ENCODE data around the gene TMEM245.
"Not testable (repeated sequence)": the region's sequence is repeated elsewhere in the genome, so short reads cannot be mapped to it uniquely, and the experiment has no call there.

The TMEM245 gene

DNA sequence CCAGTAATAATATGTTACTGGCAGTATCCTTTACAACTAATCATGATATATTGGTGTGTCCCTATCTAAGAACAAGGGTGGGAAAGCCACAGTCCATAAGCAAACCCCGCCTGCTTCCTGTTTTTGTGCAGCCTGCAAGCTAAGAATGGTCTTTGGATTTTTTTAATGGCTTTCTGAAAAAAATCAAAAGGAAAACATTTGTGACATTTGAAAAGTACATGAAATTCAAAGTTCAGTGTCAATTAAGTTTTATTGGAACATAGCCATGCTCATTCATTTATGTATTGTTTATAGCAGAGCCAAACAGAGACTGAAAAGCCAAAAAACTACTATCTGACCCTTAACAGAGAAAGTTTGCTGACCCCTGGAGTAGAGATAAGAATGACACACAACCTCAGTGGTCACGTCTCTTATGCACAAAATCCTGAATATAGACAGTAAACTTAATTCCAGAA is 12.8 kb upstream of the TMEM245 start:
- DNase-seq = no peak

GRCh38 chr9:109129470-109130197 is 9.9 kb upstream of the TMEM245 start:
- no peak for DNase-seq

DNA sequence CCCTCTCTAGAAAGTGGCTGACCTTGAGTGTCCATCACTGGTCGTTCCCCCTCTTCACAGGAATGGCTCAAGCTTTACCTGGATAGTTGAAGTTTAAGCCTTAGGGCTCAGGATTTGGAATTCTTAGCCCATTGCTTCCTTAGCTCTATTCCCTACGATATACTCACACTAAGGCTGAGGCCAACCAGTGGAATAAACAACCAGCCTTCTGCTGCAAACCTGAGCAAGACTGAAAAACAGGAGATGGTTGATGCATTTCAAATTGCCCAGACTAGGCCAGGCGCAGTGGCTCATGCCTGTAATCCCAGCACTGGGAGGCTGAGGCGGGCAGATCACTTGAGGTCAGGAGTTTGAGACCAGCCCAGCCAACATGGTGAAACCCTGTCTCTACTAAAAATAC is 6.9 kb upstream of the TMEM245 start:
- not testable (repeated sequence) for DNase-seq

GRCh38 chr9:109124121-109124520 is 4.4 kb upstream of the TMEM245 start:
- no peak for DNase-seq

- no peak for DNase-seq
Observed at GRCh38 chr9:109122726-109123621, 3.2 kb upstream of the TMEM245 start.

DNA sequence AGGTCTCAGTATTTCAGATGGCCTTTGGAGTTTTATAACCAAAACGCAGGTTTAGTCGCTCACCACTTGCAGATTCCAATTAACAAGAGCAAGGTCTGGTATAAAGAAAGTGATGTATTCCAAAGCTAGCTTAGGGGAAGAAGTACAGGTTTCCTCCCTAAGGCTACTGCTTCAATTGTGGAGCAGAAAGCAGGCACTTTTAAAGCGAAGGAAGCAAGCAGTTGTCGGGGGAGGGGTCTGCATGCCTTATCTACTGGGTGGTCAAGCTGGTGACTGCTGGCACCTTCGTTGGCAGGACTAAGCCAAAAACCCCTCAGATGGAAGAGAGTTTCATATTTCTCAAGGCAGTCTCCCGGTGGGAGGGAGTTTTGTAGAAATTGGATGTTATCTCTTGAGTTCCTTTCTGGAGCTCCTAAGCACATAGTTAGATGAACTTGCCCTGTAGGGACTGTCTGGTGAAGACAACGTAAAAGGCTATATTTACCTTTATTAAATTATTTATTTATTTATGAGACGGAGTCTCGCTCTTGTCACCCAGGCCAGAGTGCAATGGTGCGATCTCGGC is 1.6 kb upstream of the TMEM245 start:
- no peak for DNase-seq

- DNase-seq = no peak
Observed at GRCh38 chr9:109120204-109120789, 550 bp upstream of the TMEM245 start.

DNA sequence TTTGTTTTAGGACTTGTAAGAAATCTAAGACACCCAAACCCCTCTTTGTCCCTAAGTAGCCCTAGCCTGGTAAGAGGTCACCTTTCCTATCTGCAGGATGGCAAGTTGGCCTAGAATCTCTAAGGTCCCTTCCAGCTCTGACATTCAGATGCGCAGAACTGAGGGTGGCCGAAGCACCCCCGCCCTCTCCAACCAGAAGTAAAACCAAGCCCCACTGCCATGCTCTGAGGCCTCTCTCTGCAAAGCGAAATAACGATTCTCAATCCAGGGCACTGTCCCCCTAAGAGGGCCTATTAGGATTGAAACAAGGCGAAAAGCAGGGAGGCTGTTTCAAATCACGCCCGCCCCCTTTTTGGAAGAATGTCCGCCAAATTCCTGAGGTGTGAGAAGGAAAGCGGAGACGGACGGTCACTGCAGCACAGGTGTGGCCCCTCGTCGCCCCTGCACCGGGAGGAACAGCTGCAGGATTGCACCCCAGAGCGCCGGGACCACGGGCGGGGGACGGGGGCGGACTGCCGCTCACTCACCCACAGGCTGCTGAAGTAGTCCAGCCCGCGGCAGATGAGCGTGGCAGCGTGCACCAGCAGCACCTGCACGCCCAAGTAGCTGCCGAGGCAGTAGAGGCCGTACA is 824 bp downstream of the TMEM245 start:
- no peak for DNase-seq

GRCh38 chr9:109117856-109118807 is 1.6 kb downstream of the TMEM245 start:
- no peak for DNase-seq

DNA sequence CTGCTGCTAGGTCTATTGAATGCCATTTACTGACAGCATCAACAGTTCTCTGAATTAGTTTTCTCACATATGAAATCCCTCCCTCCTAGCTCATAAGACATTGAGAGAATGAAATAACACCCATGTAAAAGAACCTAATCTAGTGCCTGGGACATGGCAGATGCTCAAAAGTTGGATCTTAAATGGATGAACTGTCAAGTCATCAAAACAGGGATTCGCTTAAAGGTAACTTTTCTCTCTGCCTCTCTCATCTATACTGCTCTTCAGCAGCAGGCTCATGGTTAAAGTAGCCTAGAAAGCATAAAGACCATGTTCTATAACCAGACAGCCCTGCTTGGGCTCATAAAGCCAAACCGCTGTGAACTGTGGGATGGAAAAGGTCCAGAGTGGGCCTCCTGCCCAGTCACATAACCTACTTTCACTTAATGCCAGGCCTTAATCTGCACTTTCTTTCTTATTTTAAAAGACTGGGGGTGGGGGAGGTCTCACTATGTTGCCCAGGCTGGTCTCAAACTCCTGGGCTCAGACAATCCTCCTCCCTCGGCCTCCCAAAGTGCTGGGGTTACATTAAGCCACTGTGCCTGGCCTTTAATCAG is 3.7 kb downstream of the TMEM245 start:
- DNase-seq = no peak

DNA sequence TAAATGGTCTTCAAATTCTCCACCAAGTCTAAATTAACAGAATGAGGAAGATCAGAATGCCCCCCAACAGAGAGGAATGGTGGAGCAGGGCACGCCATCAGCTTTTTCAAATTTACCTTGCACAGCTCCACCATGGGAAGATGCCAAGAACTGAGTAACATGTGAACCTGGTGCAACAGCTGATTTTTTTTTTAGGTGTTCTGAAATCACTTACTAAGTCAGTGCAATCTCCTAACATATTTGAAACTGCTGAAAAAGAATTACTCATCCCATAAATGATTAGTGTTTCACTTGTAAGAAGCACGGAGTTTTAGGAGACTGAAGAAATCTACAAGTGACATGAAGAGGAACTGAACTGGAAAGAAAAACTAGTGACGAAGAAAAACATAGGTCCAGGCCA is 5.1 kb downstream of the TMEM245 start:
- no peak for DNase-seq

DNA sequence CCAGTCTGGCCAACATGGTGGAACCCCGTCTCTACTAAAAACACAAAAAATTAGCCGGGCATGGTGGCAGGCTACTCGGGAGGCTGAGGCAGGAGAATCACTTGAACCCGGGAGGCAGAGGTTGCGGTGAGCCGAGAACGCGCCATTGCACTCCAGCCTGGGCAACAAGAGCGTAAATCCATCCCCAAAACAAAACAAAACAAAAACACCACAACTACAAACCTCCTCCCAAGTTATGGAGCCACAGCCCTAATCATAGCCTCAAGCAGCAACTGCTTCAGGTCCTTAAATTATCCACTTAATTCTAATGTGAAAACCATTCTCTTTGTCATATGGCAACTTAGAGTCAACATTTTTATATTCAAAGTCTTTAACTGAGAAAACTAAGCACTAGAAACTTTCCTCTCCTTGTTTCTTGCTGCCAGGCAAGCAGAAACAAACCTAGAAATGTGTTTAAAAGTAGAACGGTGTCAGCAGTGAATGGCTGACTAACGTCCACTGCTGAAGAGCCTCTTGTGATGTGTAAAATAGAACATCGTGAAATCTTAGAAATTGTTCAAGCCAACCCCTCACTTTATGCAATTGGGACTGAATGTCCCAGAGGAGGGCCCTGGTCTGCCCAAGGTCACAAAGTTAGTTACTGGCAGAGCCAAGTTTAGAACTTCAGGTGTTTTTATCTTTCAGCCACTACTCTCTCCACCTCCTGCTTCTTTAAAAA is 5.7 kb downstream of the TMEM245 start:
- no peak for DNase-seq

GRCh38 chr9:109113254-109113653 is 6.5 kb downstream of the TMEM245 start:
- no peak for DNase-seq

DNA sequence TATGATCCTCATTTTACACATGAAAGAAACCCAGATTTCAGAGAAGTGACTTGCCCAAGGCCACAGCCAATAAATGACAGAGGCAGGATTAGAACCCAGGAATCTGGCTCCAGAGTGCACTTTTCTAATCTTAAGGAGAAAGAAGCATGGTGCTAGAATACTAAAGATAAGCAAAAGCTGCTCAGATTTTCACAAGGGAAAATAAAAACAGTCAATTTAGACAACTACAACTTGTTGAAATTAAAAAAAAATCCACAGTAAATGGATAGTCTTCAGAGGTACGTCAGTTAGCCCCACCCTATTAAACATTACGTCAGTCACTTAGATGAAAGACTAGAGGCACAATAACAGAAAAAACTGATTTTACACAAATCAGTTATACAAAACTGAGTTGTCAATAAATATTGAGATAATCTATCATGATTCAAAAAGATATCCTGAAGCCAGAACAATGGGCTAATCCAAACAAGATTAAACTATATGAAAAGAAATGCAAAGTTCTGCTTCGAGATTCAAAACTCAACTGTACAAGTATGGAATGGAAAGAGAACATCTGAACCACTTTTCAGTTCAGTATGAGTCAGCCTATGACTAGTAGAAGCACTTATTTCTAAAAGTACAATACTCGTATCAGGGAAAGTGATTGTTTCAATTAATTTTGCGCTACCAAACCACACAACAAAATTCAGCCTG is 9.3 kb downstream of the TMEM245 start:
- no peak for DNase-seq

GRCh38 chr9:109109967-109110328 is 9.8 kb downstream of the TMEM245 start:
- no peak for DNase-seq

DNA sequence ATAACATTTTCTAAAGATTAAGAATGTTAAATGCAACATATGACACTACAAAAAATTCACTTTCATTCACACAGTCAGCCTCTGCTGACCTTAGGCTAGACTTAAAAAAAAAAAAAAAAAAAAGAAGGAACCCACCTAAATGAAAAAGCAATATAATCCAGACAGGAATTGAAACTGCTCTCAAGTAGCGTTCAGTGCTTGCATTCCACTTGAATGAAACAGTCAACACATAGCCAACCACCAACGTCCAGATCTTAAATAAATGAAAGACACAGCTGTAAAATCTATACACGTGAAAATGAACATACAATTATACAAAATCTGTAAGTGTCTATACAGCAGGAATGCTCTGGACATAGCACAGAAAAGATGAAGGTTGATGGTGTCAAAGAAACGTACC is 11.4 kb downstream of the TMEM245 start:
- DNase-seq = no peak

DNA sequence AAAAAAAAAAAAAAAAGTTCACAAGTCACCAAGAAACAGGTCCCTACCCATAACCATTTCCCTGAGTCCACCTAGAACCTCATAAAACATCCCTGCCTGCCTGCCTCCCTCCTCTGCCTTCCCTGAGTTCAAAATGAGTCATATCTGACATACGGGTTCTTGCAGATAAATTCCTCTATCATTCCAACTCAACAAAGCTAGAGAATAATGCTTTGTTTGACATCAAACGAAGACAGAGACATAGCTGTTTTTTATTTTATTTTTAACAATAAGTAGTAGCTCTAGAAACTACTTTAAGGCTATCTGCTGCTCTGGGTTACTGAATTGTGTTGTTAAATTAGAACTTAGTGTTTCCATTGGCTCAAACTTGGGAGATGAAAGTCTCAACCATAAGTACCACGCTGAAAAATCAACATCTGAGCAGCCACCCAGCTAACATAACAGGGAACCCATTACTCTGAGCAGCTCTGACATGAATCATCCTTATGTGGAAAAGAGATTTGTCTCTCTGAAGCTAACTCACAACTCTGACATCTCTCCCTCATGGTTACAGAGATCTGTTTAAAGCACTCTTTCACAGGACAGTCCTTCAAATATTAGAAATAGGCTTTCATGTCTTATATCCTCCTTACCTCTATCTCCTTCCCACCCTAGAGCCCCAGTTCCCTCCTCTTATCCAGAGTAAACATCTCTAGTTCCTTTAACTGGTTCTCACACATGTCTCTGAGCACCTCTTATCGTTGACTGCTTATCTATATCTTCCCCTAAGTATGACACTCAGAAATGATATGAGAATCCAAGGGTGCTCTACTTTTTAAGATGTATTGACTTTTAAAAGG is 12.1 kb downstream of the TMEM245 start:
- no peak for DNase-seq

- DNase-seq = no peak
Observed at GRCh38 chr9:109101810-109102209, 17.9 kb downstream of the TMEM245 start.

GRCh38 chr9:109101202-109101595 is 18.5 kb downstream of the TMEM245 start:
- DNase-seq = no peak
